Activated CD4-positive, alpha-beta memory T cell treated with anti-CD3 and anti-CD28 coated beads for 36 hours (primary cell): ENCODE data around the gene PARP8. TPM values are rescaled to one million over a fixed set of nuclear protein-coding genes. Genes with fewer than 3 reads are reported as not detected.

Experiments used
- CTCF ChIA-PET: fragments of 350-600 bp; sonication (Branson Sonifier 250); formaldehyde crosslinking; loops from one replicate; lab custom pipeline; 2021; ENCODE audit warnings: antibody characterized with exemption, inconsistent platforms; lab: Charles Lee
- POLR2A ChIA-PET: fragments of 350-600 bp; sonication (Branson Sonifier 250); formaldehyde crosslinking; loops from one replicate; lab custom pipeline; 2021; ENCODE audit warnings: antibody characterized with exemption; lab: Charles Lee
- DNase-seq: peaks from one replicate; pipeline ENCODE4 v3.0.0-alpha.2; 2020
- H3K27ac Mint-ChIP-seq: one replicate; pipeline ENCODE4 v1.8.0; 2021; ENCODE audit warnings: mixed read lengths
- H3K27me3 Mint-ChIP-seq: one replicate; pipeline ENCODE4 v1.8.0; 2021; ENCODE audit warnings: mixed read lengths
- H3K36me3 Mint-ChIP-seq: one replicate; pipeline ENCODE4 v1.8.0; 2021; ENCODE audit warnings: mixed read lengths
- H3K4me1 Mint-ChIP-seq: one replicate; pipeline ENCODE4 v1.8.0; 2021; ENCODE audit warnings: low read depth, mixed read lengths
- H3K4me3 Mint-ChIP-seq: one replicate; pipeline ENCODE4 v1.8.0; 2021; ENCODE audit warnings: mild to moderate bottlenecking, mixed read lengths
- H3K9me3 Mint-ChIP-seq: one replicate; pipeline ENCODE4 v1.8.0; 2021; ENCODE audit warnings: mixed read lengths
- intact Hi-C: fragments of 100-400 bp; cut with micrococcal nuclease; formaldehyde crosslinking; loops from one replicate; pipeline ENCODE4 v1.15.1; 2023
- total RNA-seq, 2 experiments: library from RNA; stranded (reverse); gene quantifications; one replicate each; pipeline ENCODE4 v1.2.3, GENCODE V29; 2021

Gene PARP8
- total RNA-seq, 2 experiments from 2014 or later = 34.0 to 36.9 TPM

DNA sequence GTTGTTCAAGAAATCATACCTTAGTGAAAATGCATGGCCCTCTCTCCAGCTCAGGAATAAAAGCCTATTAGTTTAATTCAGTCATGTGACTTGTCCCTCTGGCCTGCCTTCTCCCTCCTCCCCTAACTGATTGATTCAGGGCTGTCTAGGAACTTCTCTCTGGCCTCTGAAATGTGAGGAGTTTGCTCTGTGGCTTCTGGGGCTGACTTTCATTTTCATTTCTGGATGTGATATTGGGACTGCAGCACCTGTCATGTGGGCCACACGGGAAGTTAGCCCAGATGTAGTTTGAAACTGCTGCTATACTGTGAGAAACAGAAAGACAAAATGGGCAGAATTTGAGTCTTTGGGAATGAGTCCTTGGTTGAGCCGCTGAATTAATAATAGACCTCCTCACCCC is 44.8 kb downstream of the PARP8 start:
- DNase-seq = peak; percentile 74
- intact Hi-C loops = loop anchor here (1.0 to 2.0 kb wide), 5 partner anchors 16 to 270 kb away; partner anchors contain the start of genes EMB and PARP8
- Mint-ChIP-seq H3K27me3 (no peaks in the 10 kb centered on the region), H3K27ac (peak overlapping the region; percentile 60), H3K9me3 (no peaks in the 10 kb centered on the region), H3K4me3 (peak overlapping the region; percentile 54), H3K36me3 (peaks cover 1% of the 10 kb centered on the region), H3K4me1 (peaks cover 81% of the 10 kb centered on the region)
- CTCF ChIA-PET = interaction anchor here (1.0 kb wide), 1 partner anchor 38 kb away, joined by 3 read pairs; no protein-coding TSS in a partner anchor
- POLR2A ChIA-PET = no interaction called here

DNA sequence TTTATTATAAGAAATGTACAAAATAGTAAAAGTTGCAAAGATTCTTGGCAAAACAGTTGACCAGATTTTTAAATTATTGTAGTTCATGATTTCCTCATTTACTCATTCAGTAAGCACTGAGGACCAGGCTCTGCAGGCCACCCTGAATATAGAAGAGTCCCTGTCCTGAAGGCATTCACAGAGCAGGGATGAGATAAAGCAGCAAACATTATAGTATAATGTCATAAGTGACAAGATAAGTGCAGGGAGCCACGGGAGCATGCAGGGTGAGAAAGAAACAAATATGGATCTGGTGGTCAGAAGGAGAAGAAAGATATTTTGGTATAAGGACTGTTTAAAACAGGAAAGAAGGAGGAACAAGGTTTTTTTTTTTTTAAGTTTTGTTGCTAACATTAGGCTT is 46.0 kb downstream of the PARP8 start:
- Mint-ChIP-seq H3K27me3 (no peaks in the 10 kb centered on the region), H3K27ac (peak overlapping the region; percentile 71), H3K9me3 (no peaks in the 10 kb centered on the region), H3K4me3 (no peak overlapping the region), H3K4me1 (peaks cover 85% of the 10 kb centered on the region), H3K36me3 (peaks cover 1% of the 10 kb centered on the region)
- POLR2A ChIA-PET = no interaction called here
- CTCF ChIA-PET = no interaction called here
- intact Hi-C loops = no loop called here
- no peak for DNase-seq

DNA sequence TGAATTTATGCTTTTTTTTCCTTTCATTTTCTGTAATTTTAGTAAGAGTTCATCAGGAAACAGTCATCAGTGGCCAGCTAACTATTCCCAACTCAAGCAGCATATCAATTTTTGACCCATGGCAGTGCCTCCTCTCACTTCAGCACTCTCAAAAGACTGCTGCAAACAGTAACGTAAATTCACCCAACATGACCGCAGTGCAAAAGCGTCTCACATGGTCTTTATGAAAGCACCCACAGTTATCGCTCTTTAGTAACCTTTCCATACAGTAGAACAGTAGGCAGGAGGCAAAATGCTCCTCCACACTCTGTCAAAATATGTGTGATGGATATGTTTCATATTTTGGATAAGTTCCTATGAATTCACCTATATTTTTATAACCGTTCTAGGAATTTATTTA is 48.6 kb downstream of the PARP8 start:
- Mint-ChIP-seq H3K4me3 (peak overlapping the region; percentile 7), H3K27ac (peak overlapping the region; percentile 38)

DNA sequence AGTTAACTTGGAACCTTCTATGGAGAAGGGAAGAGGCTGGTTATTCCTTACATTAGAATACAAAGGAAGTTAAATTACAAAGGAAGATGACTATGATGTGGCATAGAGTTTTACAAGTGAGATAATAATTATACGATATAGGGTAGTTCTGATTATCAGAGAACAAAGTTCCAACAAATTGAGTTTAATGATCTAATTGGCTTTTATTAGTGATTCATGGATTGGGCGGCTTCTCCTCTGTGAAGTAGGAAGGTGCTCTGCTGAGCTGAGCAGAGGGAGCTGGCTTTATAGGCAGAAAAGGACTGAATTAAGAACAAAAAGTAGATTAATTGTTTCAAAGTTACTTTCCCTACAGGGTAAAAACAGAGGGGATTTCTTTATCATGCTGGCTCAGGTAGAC is 49.7 kb downstream of the PARP8 start:
- Mint-ChIP-seq H3K4me1 (peaks cover 81% of the 10 kb centered on the region), H3K27ac (peak overlapping the region; percentile 28), H3K4me3 (no peak overlapping the region), H3K27me3 (no peaks in the 10 kb centered on the region), H3K9me3 (no peaks in the 10 kb centered on the region), H3K36me3 (peaks cover 1% of the 10 kb centered on the region)
- POLR2A ChIA-PET = interaction anchor here (0.6 to 0.7 kb wide), 2 partner anchors 42 to 275 kb away, joined by 3 read pairs; no protein-coding TSS in a partner anchor
- intact Hi-C loops = no loop called here
- CTCF ChIA-PET = interaction anchor here (0.6 to 1.4 kb wide), 3 partner anchors 9 to 88 kb away, joined by 3 to 4 read pairs (median 3); no protein-coding TSS in a partner anchor
- no peak for DNase-seq

More for the DNA sequence above, 48.6 kb downstream of the PARP8 start:
- DNase-seq = no peak
- H3K9me3 Mint-ChIP-seq = no peaks in the 10 kb centered on the region
- intact Hi-C loops = no loop called here
- ChIA-PET POLR2A (interaction anchor here (0.5 to 1.3 kb wide), 2 partner anchors 44 to 47 kb away, joined by 3 to 4 read pairs; no protein-coding TSS in a partner anchor), CTCF (interaction anchor here (1.4 kb wide), 1 partner anchor 12 kb away, joined by 5 read pairs; no protein-coding TSS in a partner anchor)
- H3K36me3 Mint-ChIP-seq = peaks cover 1% of the 10 kb centered on the region
- H3K27me3 Mint-ChIP-seq = no peaks in the 10 kb centered on the region
- peaks cover 79% of the 10 kb centered on the region for H3K4me1 Mint-ChIP-seq

DNA sequence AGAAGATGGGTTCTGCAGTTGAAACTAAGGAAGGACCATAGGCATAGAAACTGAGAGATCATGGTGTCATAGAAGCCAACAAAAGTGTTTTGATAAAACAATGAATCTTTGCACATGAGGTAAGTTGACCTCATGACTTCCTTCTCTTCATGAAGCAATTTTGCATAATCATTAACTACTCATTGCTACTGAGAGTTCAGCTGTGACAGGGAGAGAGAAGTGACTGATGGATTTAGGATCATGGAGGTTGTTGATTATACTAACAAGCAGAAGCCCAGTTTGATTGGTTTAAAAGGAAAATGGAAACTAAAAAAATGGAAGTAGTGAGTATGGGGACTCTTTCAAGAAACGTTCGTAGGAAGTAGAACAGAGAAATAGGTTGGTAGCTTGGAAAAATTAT is 51.2 kb downstream of the PARP8 start:
- Mint-ChIP-seq H3K36me3 (peaks cover 1% of the 10 kb centered on the region), H3K27me3 (no peaks in the 10 kb centered on the region), H3K4me3 (no peak overlapping the region), H3K9me3 (no peaks in the 10 kb centered on the region), H3K27ac (no peak overlapping the region), H3K4me1 (peaks cover 80% of the 10 kb centered on the region)
- ChIA-PET CTCF (interaction anchor here (0.7 to 1.0 kb wide), 3 partner anchors 12 to 38 kb away, joined by 3 read pairs; no protein-coding TSS in a partner anchor), POLR2A (no interaction called here)
- intact Hi-C loops = no loop called here
- DNase-seq = no peak

DNA sequence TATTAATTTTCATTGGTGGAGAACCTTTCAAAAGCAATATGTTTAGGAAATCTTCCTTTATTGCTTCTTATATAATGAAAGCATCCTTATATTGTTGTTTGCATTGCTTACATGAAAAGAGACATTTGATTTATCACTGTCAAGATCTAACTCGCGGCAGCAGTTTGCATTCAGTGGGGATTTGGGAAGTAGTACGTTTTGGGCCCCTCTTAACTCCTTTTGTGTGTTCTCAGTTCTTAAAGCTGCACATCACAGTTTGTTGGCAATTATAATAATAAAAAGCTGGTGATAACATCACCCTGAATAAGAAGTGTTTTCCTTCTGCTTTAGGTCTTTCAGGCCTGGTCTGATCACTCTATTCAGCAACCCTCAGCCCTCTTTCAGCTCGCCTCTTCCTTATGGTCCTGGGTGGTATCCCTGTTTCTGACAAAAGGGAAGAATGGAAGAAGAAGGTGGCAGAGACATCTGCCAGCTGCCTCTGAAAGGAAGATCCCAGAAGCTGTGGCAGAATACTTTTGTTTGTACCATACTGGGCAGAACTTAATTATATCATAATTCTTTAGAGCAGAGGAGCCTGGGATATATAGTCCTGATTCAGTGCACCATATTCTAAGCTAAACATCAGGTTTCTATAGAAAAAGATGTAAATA is 53.7 kb downstream of the PARP8 start:
- no peaks in the 10 kb centered on the region for H3K36me3 Mint-ChIP-seq
- no peak overlapping the region for H3K27ac Mint-ChIP-seq
- no peak for DNase-seq
- peaks cover 76% of the 10 kb centered on the region for H3K4me1 Mint-ChIP-seq
- no peaks in the 10 kb centered on the region for H3K27me3 Mint-ChIP-seq
- CTCF ChIA-PET = no interaction called here
- intact Hi-C loops = no loop called here
- no peaks in the 10 kb centered on the region for H3K9me3 Mint-ChIP-seq
- no peak overlapping the region for H3K4me3 Mint-ChIP-seq
- POLR2A ChIA-PET = interaction anchor here (1.0 kb wide), 1 partner anchor 54 kb away, joined by 5 read pairs; the partner anchor contains the start of gene PARP8

DNA sequence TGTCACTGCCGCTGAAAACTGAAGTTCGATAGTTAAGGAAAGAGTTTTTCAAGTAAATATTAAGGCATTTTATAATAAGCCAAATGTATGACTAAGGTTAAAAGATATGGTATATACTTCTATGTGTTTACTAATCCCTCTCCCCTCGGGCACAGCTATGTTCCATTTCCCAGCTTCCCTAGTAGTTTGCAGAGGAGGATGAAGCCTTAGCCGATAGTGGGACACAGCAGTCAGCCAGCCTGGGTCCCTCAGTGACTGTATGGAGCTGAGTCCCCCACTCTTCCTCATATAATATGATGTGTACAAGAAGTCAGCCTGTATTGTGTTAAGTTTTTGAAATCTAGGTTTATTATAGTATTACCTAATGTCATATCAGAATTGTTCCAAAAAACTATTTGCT is 55.8 kb downstream of the PARP8 start:
- Mint-ChIP-seq H3K4me3 (no peak overlapping the region), H3K36me3 (no peaks in the 10 kb centered on the region), H3K9me3 (no peaks in the 10 kb centered on the region), H3K4me1 (peaks cover 78% of the 10 kb centered on the region), H3K27ac (no peak overlapping the region), H3K27me3 (no peaks in the 10 kb centered on the region)
- POLR2A ChIA-PET = no interaction called here
- DNase-seq = no peak
- CTCF ChIA-PET = interaction anchor here (1.2 kb wide), 1 partner anchor 25 kb away, joined by 3 read pairs; no protein-coding TSS in a partner anchor
- intact Hi-C loops = no loop called here

DNA sequence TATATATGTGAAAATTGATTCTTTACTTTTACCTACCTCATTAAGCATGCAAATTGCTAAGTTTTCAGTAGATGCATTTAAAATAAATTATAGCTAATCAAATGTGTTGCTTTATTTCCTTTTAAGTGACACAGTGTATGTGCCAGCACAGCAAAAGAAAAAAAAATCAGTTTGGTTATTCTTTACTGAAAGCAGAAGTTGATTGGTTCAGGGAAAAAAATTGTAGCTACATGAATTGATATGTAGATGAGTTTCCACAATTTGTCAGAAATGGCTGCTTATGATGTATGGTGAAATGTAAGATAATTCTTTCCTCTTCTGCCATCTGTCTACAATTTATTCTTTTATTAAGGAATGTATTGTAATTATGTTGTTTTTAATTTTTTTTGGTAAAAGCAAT is 57.8 kb downstream of the PARP8 start:
- no peak for DNase-seq
- ChIA-PET POLR2A (no interaction called here), CTCF (interaction anchor here (0.9 kb wide), 1 partner anchor 17 kb away, joined by 6 read pairs; no protein-coding TSS in a partner anchor)
- no peaks in the 10 kb centered on the region for H3K9me3 Mint-ChIP-seq
- H3K4me3 Mint-ChIP-seq = no peak overlapping the region
- no peaks in the 10 kb centered on the region for H3K27me3 Mint-ChIP-seq
- peaks cover 75% of the 10 kb centered on the region for H3K4me1 Mint-ChIP-seq
- no peaks in the 10 kb centered on the region for H3K36me3 Mint-ChIP-seq
- intact Hi-C loops = no loop called here
- no peak overlapping the region for H3K27ac Mint-ChIP-seq

DNA sequence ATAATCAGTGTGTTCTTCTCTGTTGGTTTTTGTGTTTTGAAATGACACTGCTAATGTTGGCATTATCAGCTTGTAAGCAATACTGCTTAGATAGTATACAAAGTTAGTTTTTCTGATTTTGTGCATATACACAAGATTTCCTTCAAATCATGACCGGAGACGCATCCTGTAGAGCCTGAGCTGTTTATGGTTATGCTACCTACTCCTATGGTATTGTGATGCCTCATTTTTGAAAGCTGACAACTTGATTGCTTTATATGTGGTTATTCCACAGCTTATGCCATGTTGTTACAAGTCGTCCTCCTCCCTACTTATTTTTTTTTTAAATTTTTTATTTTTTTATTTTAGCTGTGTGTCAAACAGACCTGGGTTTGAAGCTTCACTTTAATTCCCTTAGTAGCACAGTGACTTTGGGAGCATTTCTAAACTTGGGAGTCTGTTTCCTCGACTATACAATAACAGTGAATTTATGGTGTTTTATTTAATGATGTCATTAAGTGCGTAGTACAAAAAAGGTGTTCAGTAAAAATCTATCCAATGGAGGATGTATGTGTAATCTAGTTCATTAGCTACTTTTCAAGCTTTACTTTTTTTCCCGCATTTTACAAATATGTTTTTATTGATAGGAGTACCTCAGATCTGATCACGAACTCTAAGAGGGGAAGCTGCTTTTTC is 59.5 kb downstream of the PARP8 start:
- intact Hi-C loops = no loop called here
- H3K27ac Mint-ChIP-seq = peak overlapping the region; percentile 82
- ChIA-PET POLR2A (interaction anchor here (0.6 to 1.1 kb wide), 3 partner anchors 57 to 336 kb away, joined by 3 read pairs; no protein-coding TSS in a partner anchor), CTCF (interaction anchor here (0.8 to 1.4 kb wide), 4 partner anchors 12 to 59 kb away, joined by 3 read pairs; no protein-coding TSS in a partner anchor)
- H3K4me3 Mint-ChIP-seq = no peak overlapping the region
- H3K9me3 Mint-ChIP-seq = peaks cover 5% of the 10 kb centered on the region
- H3K4me1 Mint-ChIP-seq = peaks cover 73% of the 10 kb centered on the region
- no peaks in the 10 kb centered on the region for H3K36me3 Mint-ChIP-seq
- no peak for DNase-seq
- no peaks in the 10 kb centered on the region for H3K27me3 Mint-ChIP-seq

DNA sequence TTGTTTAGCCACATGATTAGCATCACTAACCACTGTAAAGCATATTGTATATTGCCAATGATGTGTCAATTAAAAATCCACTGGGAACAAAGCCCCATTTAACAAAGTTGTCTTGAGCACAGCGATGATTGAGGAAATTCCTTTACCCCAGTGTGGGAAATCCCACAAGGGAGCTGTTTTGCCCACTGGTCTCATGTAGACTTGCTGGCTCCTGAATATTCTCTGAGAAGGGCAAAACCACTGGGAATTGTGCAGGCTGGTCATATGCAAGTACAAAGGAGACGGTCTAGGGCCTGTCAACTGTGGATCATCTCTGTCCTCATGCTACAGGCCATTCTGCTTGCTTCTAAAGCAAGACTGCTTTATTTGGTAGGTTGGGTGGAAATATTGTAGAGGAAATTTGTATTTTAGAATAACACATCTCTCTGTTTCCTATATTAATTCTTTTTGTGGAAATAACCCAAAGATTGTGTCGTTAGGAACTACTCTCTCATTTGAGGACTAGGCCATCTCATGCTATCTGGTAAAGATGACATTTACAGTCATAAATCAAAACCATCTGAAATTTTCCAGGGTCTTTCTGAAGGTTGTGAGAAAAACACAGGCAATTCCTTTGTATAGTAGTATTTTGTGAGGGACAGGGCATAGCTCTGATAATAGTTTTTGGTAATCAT is 60.2 kb downstream of the PARP8 start:
- H3K9me3 Mint-ChIP-seq = peaks cover 5% of the 10 kb centered on the region
- DNase-seq = no peak
- peaks cover 70% of the 10 kb centered on the region for H3K4me1 Mint-ChIP-seq
- ChIA-PET POLR2A (interaction anchor here (0.6 to 1.1 kb wide), 2 partner anchors 58 to 285 kb away, joined by 3 read pairs; no protein-coding TSS in a partner anchor), CTCF (interaction anchor here (1.2 to 1.4 kb wide), 3 partner anchors 13 to 27 kb away, joined by 3 read pairs; no protein-coding TSS in a partner anchor)
- H3K36me3 Mint-ChIP-seq = no peaks in the 10 kb centered on the region
- H3K27ac Mint-ChIP-seq = peak overlapping the region; percentile 82
- H3K4me3 Mint-ChIP-seq = peak overlapping the region; percentile 29
- intact Hi-C loops = no loop called here
- no peaks in the 10 kb centered on the region for H3K27me3 Mint-ChIP-seq

DNA sequence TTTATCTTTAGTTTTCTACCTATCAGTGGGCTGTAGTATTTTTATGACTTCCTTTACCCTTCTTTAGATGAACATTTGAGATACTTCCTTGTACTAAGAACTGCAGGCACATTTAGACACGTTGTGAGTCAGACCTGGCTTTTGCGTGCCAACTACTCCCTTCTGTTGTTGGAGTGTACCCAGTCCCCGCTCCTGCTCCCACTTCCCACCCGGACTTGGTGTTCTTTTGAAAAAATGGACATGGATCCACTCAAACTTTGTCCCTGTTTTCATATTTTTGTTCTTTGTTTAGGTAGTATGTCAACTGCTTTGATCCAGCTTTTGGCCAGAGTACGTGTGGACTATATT is 60.7 kb downstream of the PARP8 start:
- Mint-ChIP-seq H3K4me3 (peak overlapping the region; percentile 29), H3K27me3 (no peaks in the 10 kb centered on the region), H3K9me3 (peaks cover 5% of the 10 kb centered on the region), H3K27ac (peak overlapping the region; percentile 82), H3K36me3 (no peaks in the 10 kb centered on the region), H3K4me1 (peaks cover 69% of the 10 kb centered on the region)
- intact Hi-C loops = no loop called here
- CTCF ChIA-PET = no interaction called here
- DNase-seq = peak; percentile 56
- POLR2A ChIA-PET = interaction anchor here (1.4 kb wide), 1 partner anchor 60 kb away, joined by 3 read pairs; no protein-coding TSS in a partner anchor
